Measurements from ENCODE around the gene NGEF. TPM values are rescaled to one million over a fixed set of nuclear protein-coding genes. Genes with fewer than 3 reads are reported as not detected.

The NGEF gene
- total RNA-seq, 1 donor from 2014 or later: 0.39 TPM

- no peak for DNase-seq (ENCODE audit: low read depth in 2 of 2)
These were observed 11.9 kb downstream of the NGEF start for GRCh38 chr2:233000886-233001750.

GRCh38 chr2:232999354-232999753, 13.7 kb downstream of the NGEF start:
- DNase-seq (ENCODE audit: low read depth in 2 of 2): no peak

- no peak for DNase-seq (ENCODE audit: low read depth in 2 of 2)
These were observed 14.4 kb downstream of the NGEF start for GRCh38 chr2:232998666-232998985.

- DNase-seq (ENCODE audit: low read depth in 2 of 2): no peak
These were observed 15.0 kb downstream of the NGEF start for GRCh38 chr2:232997749-232998665.

- DNase-seq (ENCODE audit: low read depth in 2 of 2): no peak
These were observed 18.6 kb downstream of the NGEF start for GRCh38 chr2:232994446-232994845.

GRCh38 chr2:232993231-232993821, 19.7 kb downstream of the NGEF start:
- DNase-seq (ENCODE audit: low read depth in 2 of 2): no peak

GRCh38 chr2:232986155-232986554, 26.9 kb downstream of the NGEF start:
- no peak for DNase-seq (ENCODE audit: low read depth in 2 of 2)

GRCh38 chr2:232984451-232985207, 28.4 kb downstream of the NGEF start:
- DNase-seq (ENCODE audit: low read depth in 2 of 2): no peak

GRCh38 chr2:232983669-232984140, 29.4 kb downstream of the NGEF start:
- no peak for DNase-seq (ENCODE audit: low read depth in 2 of 2)

- no peak for DNase-seq (ENCODE audit: low read depth in 2 of 2)
These were observed 30.0 kb downstream of the NGEF start for GRCh38 chr2:232982926-232983668.

- no peak for DNase-seq (ENCODE audit: low read depth in 2 of 2)
These were observed 31.2 kb downstream of the NGEF start for GRCh38 chr2:232981767-232982360.

GRCh38 chr2:232981356-232981755, 31.7 kb downstream of the NGEF start:
- DNase-seq (ENCODE audit: low read depth in 2 of 2): no peak

GRCh38 chr2:232980683-232981082, 32.4 kb downstream of the NGEF start:
- DNase-seq (ENCODE audit: low read depth in 2 of 2): no peak

- DNase-seq (ENCODE audit: low read depth in 2 of 2): peak in 1 of 2 donors; percentile 14
These were observed 33.1 kb downstream of the NGEF start for GRCh38 chr2:232979871-232980461.

- DNase-seq (ENCODE audit: low read depth in 2 of 2): no peak
These were observed 35.6 kb downstream of the NGEF start for GRCh38 chr2:232977438-232977971.

GRCh38 chr2:232976666-232977437, 36.2 kb downstream of the NGEF start:
- no peak for DNase-seq (ENCODE audit: low read depth in 2 of 2)

- no peak for DNase-seq (ENCODE audit: low read depth in 2 of 2)
These were observed 36.9 kb downstream of the NGEF start for GRCh38 chr2:232976176-232976575.

- DNase-seq (ENCODE audit: low read depth in 2 of 2): no peak
These were observed 38.7 kb downstream of the NGEF start for GRCh38 chr2:232974396-232974795.

- DNase-seq (ENCODE audit: low read depth in 2 of 2): no peak
These were observed 39.3 kb downstream of the NGEF start for GRCh38 chr2:232973796-232974195.

All from dermis microvascular lymphatic vessel endothelial cell (primary cell).